Mononuclear cell (primary cell): ENCODE measurements around the gene SLC38A11. TPM values are rescaled to one million over a fixed set of nuclear protein-coding genes. Genes with fewer than 3 reads are reported as not detected.
"Not testable (repeated sequence)": the region's sequence is repeated elsewhere in the genome, so short reads cannot be mapped to it uniquely, and the experiment has no call there.

Experiments used
- H3K27me3 ChIP-seq: 2 replicates; pipeline ENCODE4 v1.6.0; 2011; ENCODE audit warnings: low read length, control low read depth; ENCODE audit not compliant: insufficient read depth
- H3K4me1 ChIP-seq: 2 replicates; pipeline ENCODE4 v1.5.1; 2011; ENCODE audit warnings: mild to moderate bottlenecking, low read length, control low read depth; ENCODE audit not compliant: insufficient read depth
- H3K4me3 ChIP-seq: 2 replicates; pipeline ENCODE4 v1.5.1; 2011; ENCODE audit warnings: mild to moderate bottlenecking, low read length, moderate library complexity
- H3K9me3 ChIP-seq: 2 replicates; pipeline ENCODE4 v1.5.1; 2011; ENCODE audit warnings: low read depth, mild to moderate bottlenecking, control low read depth, low read length
- total RNA-seq: library from RNA; depleted of rRNA; stranded (reverse); fragments of >200 nt; gene quantifications from one replicate; pipeline ENCODE4 v1.2.3, GENCODE V29; 2012

SLC38A11 gene
- 4.3 TPM for total RNA-seq

DNA sequence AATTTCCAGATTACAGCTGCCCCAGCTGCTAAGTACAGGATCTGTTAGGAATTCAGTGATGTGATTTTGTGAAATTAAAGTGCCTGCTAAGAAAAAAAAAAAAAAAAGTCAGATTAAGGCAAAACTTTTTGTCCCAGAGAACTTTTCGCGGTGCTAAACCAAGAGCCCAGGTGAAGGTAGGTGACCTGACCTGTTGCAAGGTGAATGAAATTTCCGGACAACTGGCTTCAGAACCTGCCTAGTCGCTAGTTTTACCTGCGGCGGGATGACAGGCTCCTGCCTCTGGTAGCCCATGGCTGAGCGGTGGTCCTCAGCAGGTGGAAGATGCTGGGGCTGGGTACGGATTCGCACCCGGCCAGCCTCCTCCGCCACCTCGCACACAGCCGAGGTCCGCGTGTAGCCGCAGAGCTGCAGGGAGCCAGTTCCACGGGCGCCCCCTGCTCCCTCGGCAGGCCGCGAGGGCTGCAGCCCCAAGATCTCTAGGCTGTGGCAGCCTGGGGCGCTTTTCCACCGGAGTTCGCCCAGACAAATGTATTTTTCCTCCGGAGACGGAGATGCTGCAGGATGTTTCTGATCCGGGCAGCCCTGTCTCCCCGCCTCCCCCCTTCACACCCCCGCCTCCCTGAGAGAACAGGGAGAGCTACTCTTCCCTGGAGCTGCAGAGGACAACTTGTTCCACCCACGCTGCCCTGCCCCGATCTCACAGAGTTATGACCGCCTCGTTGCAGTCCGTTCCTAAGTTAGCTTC is at the start of gene SLC38A11:
Gene SLC38A11 (minus strand): TSS at position 572 of the 748 bp plus-strand sequence. CDS start 278 bp downstream, at position 294.
- Histone ChIP-seq H3K9me3 (no peaks in the 10 kb centered on the region), H3K27me3 (peaks cover 16% of the 10 kb centered on the region), H3K4me1 (peaks cover 4% of the 10 kb centered on the region), H3K4me3 (no peak within 1 kb of the TSS)

- Histone ChIP-seq H3K9me3 (no peaks in the 10 kb centered on the region), H3K27me3 (no peaks in the 10 kb centered on the region), H3K4me3 (no peak overlapping the region), H3K4me1 (no peaks in the 10 kb centered on the region)
Measured at GRCh38 chr2:165003443-165004130, 48.3 kb upstream of the SLC38A11 start.

DNA sequence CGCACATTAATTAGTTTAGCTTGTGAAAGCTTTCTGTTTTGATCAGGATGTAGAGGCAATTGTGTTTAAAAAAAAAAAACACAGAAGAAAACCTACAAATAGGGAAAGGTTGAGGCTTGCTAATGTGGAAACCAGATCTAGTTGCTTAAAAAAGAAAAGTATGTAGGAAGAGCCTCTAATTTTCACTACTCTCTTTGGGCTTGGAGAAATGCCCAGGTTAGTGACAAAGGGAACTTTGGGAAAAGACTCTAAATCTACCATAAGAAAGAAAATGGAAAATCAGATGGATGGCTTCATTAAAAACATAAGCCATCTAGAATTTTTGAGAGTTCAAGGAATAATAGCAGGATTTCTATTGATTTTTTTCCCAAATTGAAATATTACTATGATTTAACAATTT is 47.3 kb upstream of the SLC38A11 start:
- Histone ChIP-seq H3K9me3 (no peaks in the 10 kb centered on the region), H3K27me3 (no peaks in the 10 kb centered on the region), H3K4me1 (no peaks in the 10 kb centered on the region), H3K4me3 (no peak overlapping the region)

- H3K4me1 ChIP-seq, result peaks cover 13% of the 10 kb centered on the region
- H3K9me3 ChIP-seq, H3K4me3 ChIP-seq, H3K27me3 ChIP-seq: not testable (repeated sequence)
Measured at GRCh38 chr2:164994664-164995299, 39.5 kb upstream of the SLC38A11 start.

GRCh38 chr2:164993287-164994016 is 38.1 kb upstream of the SLC38A11 start:
- no peaks in the 10 kb centered on the region for H3K27me3 ChIP-seq
- no peaks in the 10 kb centered on the region for H3K9me3 ChIP-seq
- no peak overlapping the region for H3K4me3 ChIP-seq
- H3K4me1 ChIP-seq, result peaks cover 13% of the 10 kb centered on the region

DNA sequence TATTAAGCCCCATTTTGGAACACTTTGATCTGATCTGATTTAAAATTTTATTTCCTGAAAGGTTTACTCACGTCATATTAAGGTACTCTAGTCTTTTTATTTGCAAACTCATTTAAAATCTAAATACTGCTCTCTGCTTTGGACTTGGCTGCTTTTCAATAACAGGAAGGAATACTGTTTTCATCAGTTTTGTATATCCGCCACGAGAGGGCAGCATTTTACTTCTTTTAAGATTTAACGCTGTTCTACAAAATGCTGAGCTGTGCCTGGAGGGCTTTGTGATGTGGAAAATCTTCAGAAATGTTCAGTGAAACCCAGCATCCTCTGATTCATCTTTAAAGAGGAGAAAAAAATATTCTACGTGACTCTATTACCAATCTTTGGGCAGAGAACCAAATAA is 37.5 kb upstream of the SLC38A11 start:
- Histone ChIP-seq H3K9me3 (no peaks in the 10 kb centered on the region), H3K27me3 (no peaks in the 10 kb centered on the region), H3K4me3 (no peak overlapping the region), H3K4me1 (peaks cover 13% of the 10 kb centered on the region)

DNA sequence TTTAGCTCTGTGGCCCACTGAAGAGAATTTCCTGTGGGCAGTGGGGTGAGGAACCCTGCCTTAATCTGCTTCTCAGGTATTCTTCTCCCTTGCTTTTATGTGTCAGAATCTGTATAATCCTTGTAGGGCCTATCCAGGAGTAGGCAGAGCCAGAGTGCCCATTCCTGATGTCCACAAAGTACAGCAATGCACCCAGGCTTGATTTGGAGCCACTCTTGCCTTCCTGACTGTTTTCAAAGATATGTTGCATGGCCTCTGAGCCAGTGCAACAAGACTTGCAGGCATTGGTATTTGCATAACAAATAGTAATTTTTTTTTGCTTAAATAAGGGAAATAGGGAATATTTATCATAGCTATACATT is 36.7 kb upstream of the SLC38A11 start:
- not testable (repeated sequence) for H3K27me3 ChIP-seq, H3K9me3 ChIP-seq, H3K4me3 ChIP-seq
- H3K4me1 ChIP-seq, result peaks cover 13% of the 10 kb centered on the region

GRCh38 chr2:164991361-164992092 is 36.2 kb upstream of the SLC38A11 start:
- not testable (repeated sequence) for H3K9me3 ChIP-seq, H3K4me3 ChIP-seq, H3K27me3 ChIP-seq
- peaks cover 13% of the 10 kb centered on the region for H3K4me1 ChIP-seq

- H3K9me3 ChIP-seq, H3K27me3 ChIP-seq, H3K4me3 ChIP-seq: not testable (repeated sequence)
- H3K4me1 ChIP-seq, result peaks cover 13% of the 10 kb centered on the region
Measured at GRCh38 chr2:164990953-164991352, 35.6 kb upstream of the SLC38A11 start.

GRCh38 chr2:164988805-164989204 is 33.5 kb upstream of the SLC38A11 start:
- H3K9me3 ChIP-seq, H3K4me3 ChIP-seq, H3K27me3 ChIP-seq: not testable (repeated sequence)
- H3K4me1 ChIP-seq, result peaks cover 13% of the 10 kb centered on the region

DNA sequence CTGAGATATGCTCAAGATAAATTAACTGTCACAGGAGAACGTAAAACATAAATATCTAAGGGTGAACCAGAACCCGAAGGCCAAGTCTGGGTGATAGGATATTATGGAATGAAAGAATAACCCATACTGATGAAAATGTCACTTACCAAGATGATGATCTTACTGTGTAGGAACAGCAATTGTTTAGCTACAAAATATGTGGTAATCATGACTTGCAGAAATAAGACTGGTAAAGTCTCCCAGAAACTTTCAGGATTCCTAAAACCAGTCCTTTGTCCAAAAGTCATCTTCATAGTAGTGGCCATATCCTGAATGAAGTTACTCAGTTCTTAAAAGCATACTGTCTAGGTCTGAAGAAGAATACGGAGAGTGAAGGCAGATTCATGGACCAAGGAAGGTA is 30.7 kb upstream of the SLC38A11 start:
- H3K4me3 ChIP-seq, H3K9me3 ChIP-seq, H3K4me1 ChIP-seq, H3K27me3 ChIP-seq: not testable (repeated sequence)

DNA sequence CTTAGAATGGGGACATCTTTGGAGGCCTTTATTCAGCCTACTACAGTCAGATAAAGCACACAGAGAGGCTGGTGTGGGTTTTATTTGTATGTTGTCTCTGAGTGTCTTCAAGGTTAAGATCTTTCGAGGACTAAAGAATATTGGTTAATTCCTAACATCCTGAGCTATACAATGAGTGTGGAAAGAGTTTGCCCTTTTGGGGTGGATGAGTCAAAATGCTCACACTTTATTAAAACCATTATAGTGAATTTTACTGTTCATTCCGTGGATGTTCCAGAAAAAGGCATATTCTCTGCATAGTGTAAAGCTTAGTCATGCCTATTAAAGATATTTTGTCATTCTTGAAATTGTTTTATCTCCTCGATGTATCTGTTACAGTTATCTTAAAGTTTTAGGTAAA is 29.1 kb upstream of the SLC38A11 start:
- Histone ChIP-seq H3K4me3 (no peak overlapping the region), H3K9me3 (no peaks in the 10 kb centered on the region), H3K27me3 (no peaks in the 10 kb centered on the region), H3K4me1 (peaks cover 3% of the 10 kb centered on the region)

DNA sequence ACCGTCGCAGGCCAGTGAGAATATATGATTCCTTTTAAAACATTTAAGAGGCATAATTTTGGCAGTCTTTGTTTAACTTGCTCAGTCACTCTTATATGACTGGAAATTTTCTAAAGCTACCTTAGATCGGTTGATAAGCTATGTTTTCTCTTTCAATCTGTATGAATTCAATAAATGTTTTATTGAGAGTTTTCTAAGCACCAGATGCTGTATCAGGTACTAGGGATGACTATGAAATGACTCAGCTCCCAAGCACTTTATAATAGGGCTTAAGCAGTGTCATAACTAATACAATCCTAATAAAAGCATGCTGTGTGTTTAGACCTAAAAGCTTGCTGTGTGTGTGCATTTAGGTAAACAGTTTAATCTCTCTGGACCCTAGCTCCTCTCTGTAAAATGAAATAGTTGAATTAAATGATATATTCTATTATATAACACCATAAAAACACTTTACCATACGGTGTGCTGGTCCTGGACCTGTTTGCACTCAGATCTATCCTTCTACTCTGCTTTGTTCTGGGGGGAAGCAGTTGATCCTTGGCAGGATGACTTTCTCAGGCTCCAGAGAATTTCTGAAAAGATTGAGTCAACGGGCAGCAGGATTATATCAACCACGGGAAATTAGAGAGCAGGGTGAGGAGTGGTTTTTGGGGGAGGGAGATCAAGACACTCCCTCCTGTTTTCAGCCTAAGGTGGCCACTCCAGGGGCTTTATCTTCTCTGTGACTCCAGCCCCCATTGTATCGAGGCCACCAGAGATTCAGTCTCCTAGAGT is 26.1 kb upstream of the SLC38A11 start:
- Histone ChIP-seq H3K4me1 (peaks cover 8% of the 10 kb centered on the region), H3K9me3 (no peaks in the 10 kb centered on the region)

DNA sequence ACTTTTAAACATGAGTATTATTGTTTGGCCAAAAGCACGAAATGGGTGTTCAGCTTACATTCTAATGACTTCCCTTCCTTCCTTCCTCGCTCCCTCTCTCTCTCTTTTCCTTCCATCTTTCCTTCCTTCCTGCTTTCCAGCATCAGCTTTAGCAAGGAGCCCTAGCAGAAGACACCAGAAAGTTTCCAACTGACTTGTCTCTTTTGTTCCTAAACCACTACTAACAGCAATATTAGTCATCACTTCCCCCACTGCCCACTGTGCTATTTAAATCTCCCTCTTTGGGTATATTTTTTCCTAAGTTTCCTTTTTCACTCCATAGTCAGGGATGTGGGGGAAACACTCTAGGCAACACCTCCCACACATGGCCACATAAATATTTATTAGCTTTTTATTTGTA is 25.4 kb upstream of the SLC38A11 start:
- not testable (repeated sequence) for H3K9me3 ChIP-seq, H3K4me3 ChIP-seq

More for the DNA sequence above, 26.1 kb upstream of the SLC38A11 start:
- no peaks in the 10 kb centered on the region for H3K27me3 ChIP-seq
- no peak overlapping the region for H3K4me3 ChIP-seq

More for the DNA sequence above, 25.4 kb upstream of the SLC38A11 start:
- H3K27me3 ChIP-seq, H3K4me1 ChIP-seq: not testable (repeated sequence)
